ENCODE measurements around the gene SUSD6. TPM values are rescaled to one million over a fixed set of nuclear protein-coding genes. Genes with fewer than 3 reads are reported as not detected.

Gene SUSD6
- total RNA-seq, 1 donor from 2014 or later: 22.3 TPM

DNA sequence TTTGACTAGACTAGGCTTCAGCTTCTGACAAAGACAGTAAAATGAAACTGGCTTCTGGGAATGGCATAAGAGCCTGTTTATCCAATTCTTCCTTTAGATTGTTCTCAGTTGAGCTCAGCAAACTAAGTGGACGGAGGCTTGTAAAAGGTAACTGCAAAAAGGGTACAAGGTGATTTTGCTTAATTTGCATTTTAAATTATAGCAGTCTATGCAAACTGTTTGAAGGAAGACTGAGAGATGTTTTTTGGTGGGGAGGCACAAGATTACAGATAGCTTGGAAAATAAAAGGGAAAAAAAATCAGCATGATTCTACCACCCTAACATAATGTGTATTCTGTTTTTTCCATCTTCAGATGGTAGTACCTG, 5.0 kb downstream of the SUSD6 start:
- peaks cover 55% of the 10 kb centered on the region for H3K4me1 Mint-ChIP-seq (ENCODE audit: low read depth)
- no peaks in the 10 kb centered on the region for H3K9me3 Mint-ChIP-seq (ENCODE audit: low read depth)
- no peak for TF ChIP-seq CTCF (IDR thresholded peaks at IDR 0.05; ENCODE audit: unreplicated experiment)
- no peak overlapping the region for H3K4me3 Mint-ChIP-seq (ENCODE audit: low read depth)
- H3K27me3 Mint-ChIP-seq: no peaks in the 10 kb centered on the region
- DNase-seq (ENCODE audit: low spot score, unreplicated experiment): no peak
- H3K27ac Mint-ChIP-seq: no peak overlapping the region
- peaks cover 1% of the 10 kb centered on the region for H3K36me3 Mint-ChIP-seq (ENCODE audit: insufficient read depth)

- Mint-ChIP-seq H3K9me3 (ENCODE audit: low read depth) (no peaks in the 10 kb centered on the region), H3K36me3 (ENCODE audit: insufficient read depth) (peaks cover 1% of the 10 kb centered on the region), H3K4me1 (ENCODE audit: low read depth) (peaks cover 54% of the 10 kb centered on the region), H3K27ac (no peak overlapping the region), H3K4me3 (ENCODE audit: low read depth) (no peak overlapping the region), H3K27me3 (no peaks in the 10 kb centered on the region)
- TF ChIP-seq CTCF (IDR thresholded peaks at IDR 0.05; ENCODE audit: unreplicated experiment): no peak
- no peak for DNase-seq (ENCODE audit: low spot score, unreplicated experiment)
Measured at GRCh38 chr14:69617796-69618195, 6.4 kb downstream of the SUSD6 start.

DNA sequence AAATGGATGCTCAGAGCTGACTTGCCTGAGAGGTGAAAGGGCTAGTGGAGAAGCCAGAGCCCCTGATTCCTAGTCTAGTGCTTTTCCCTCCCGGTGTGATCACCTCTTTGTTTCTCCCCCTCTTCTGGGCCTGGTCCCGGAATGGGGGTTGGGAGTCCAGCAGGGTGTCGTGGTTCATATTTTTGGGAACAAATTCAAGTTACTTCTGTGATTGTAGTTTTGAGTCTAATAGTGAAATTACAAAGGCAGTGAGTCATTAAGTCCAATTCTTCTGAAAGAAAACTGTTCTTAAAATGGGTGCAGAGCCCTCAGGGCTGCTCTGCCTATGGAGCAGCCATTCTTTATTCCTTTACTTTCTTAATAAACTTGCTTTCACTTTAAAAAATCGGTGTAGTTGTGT, 7.6 kb downstream of the SUSD6 start:
- DNase-seq (ENCODE audit: low spot score, unreplicated experiment): no peak
- no peak overlapping the region for H3K4me3 Mint-ChIP-seq (ENCODE audit: low read depth)

DNA sequence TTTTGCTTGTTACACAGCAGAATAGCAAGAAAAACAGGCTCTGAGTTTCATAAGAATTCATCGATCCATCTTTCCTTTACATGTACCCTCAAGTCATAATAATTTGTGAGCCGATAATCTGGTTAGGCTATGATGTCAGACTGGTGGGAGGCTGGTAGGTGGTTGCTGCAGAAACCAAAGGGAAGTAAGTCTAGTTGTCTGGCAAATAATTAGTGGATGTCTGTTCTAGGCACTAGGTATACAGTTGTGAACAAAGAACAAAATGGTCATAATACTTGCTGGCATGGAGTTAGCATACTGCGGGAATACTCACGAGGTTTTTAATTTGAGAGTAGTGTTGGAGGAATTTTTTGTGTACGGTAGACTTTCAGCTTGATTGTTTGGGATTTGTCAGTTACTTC, 8.8 kb downstream of the SUSD6 start:
- TF ChIP-seq CTCF (IDR thresholded peaks at IDR 0.05; ENCODE audit: unreplicated experiment): no peak
- Mint-ChIP-seq H3K27me3 (no peaks in the 10 kb centered on the region), H3K36me3 (ENCODE audit: insufficient read depth) (peaks cover 1% of the 10 kb centered on the region), H3K4me3 (ENCODE audit: low read depth) (no peak overlapping the region), H3K9me3 (ENCODE audit: low read depth) (no peaks in the 10 kb centered on the region), H3K4me1 (ENCODE audit: low read depth) (peaks cover 39% of the 10 kb centered on the region), H3K27ac (no peak overlapping the region)
- DNase-seq (ENCODE audit: low spot score, unreplicated experiment): no peak

More for the DNA sequence above, 7.6 kb downstream of the SUSD6 start:
- H3K9me3 Mint-ChIP-seq (ENCODE audit: low read depth): no peaks in the 10 kb centered on the region
- TF ChIP-seq CTCF (IDR thresholded peaks at IDR 0.05; ENCODE audit: unreplicated experiment): no peak
- H3K36me3 Mint-ChIP-seq (ENCODE audit: insufficient read depth): peaks cover 1% of the 10 kb centered on the region
- H3K27ac Mint-ChIP-seq: no peak overlapping the region
- H3K4me1 Mint-ChIP-seq (ENCODE audit: low read depth): peaks cover 44% of the 10 kb centered on the region
- H3K27me3 Mint-ChIP-seq: no peaks in the 10 kb centered on the region

DNA sequence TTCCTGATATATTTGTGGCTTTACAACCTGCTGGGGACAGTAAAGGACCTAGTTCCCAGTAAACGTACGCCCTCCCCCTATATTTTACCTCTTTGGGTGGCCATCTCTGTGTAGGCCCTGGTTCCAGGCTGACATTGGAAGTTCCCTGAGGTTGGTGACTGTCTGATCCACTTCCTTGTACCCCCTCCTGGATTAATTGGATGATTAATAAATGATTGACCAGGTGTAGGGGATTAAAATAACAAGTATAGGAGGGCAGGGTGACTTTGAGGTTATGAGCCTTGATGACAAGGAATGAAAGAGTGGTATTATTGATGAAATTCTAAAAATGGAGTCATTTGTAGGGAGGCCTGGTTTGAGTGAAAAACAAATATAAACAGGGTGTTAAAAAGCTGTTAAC, 9.6 kb downstream of the SUSD6 start:
- H3K36me3 Mint-ChIP-seq (ENCODE audit: insufficient read depth): no peaks in the 10 kb centered on the region
- no peak for TF ChIP-seq CTCF (IDR thresholded peaks at IDR 0.05; ENCODE audit: unreplicated experiment)
- no peak overlapping the region for H3K4me3 Mint-ChIP-seq (ENCODE audit: low read depth)
- H3K27ac Mint-ChIP-seq: no peak overlapping the region
- peaks cover 34% of the 10 kb centered on the region for H3K4me1 Mint-ChIP-seq (ENCODE audit: low read depth)
- no peak for DNase-seq (ENCODE audit: low spot score, unreplicated experiment)
- no peaks in the 10 kb centered on the region for H3K9me3 Mint-ChIP-seq (ENCODE audit: low read depth)
- no peaks in the 10 kb centered on the region for H3K27me3 Mint-ChIP-seq

Data from progenitor cell of endocrine pancreas (in vitro differentiated cells).